CD4-positive, alpha-beta T cell treated with Interleukin-17A for 1 hour (primary cell): ENCODE results near the gene OCEL1.
A peak's percentile ranks its signal among the peaks of the same experiment; 100 is the strongest.

ENCODE experiments used
- DNase-seq: peaks from one replicate; pipeline ENCODE4 v3.0.0-alpha.2; 2020

OCEL1 gene

GRCh38 chr19:17210296-17210695 lies 15.7 kb upstream of the OCEL1 start:
- no peak for DNase-seq

GRCh38 chr19:17211547-17212446 lies 14.2 kb upstream of the OCEL1 start:
- DNase-seq, result no peak

GRCh38 chr19:17213334-17213733 lies 12.7 kb upstream of the OCEL1 start:
- no peak for DNase-seq

GRCh38 chr19:17214508-17215126 lies 11.4 kb upstream of the OCEL1 start:
- DNase-seq, result no peak

GRCh38 chr19:17215127-17215971 lies 10.7 kb upstream of the OCEL1 start, which contains the start of gene USE1:
USE1 (plus strand) TSS chr19:17215357; CDS start chr19:17215406, 49 bp downstream.
- peak; percentile 91 for DNase-seq

GRCh38 chr19:17216058-17216670 lies 9.9 kb upstream of the OCEL1 start:
- DNase-seq, result no peak

- no peak for DNase-seq
Observed at GRCh38 chr19:17219286-17219685, 6.7 kb upstream of the OCEL1 start.

- DNase-seq, result no peak
Observed at GRCh38 chr19:17220207-17220758, 5.7 kb upstream of the OCEL1 start.

GRCh38 chr19:17225053-17225452 lies 973 bp upstream of the OCEL1 start:
- no peak for DNase-seq

GRCh38 chr19:17227798-17228367 lies 1.9 kb downstream of the OCEL1 start:
- no peak for DNase-seq

- DNase-seq, result no peak
Observed at GRCh38 chr19:17229890-17230289, 3.9 kb downstream of the OCEL1 start.

GRCh38 chr19:17232258-17232657 lies 6.2 kb downstream of the OCEL1 start:
- no peak for DNase-seq

GRCh38 chr19:17234911-17235299 lies 8.9 kb downstream of the OCEL1 start:
- peak; percentile 66 for DNase-seq

- peak; percentile 74 for DNase-seq
Observed at GRCh38 chr19:17235300-17235970, 9.4 kb downstream of the OCEL1 start.

GRCh38 chr19:17235971-17236777 lies 10.1 kb downstream of the OCEL1 start:
- DNase-seq, result no peak

GRCh38 chr19:17236811-17237543 lies 11.0 kb downstream of the OCEL1 start:
- DNase-seq, result no peak

- no peak for DNase-seq
Observed at GRCh38 chr19:17237747-17238706, 12.0 kb downstream of the OCEL1 start.

GRCh38 chr19:17240062-17240752 lies 14.2 kb downstream of the OCEL1 start:
- DNase-seq, result no peak
